Transverse colon (tissue), 3 donors: Measurements from ENCODE around the gene CCDC188.

Source experiments
- CTCF ChIP-seq, 5 experiments: fragments of 200-600 bp in 3 of 5; fragments of 450-650 bp in 2 of 5; sonication (generic) in 3 of 5; IDR thresholded peaks; 1 replicate in 2 of 5; 2 replicates in 3 of 5; pipeline ENCODE4 v1.5.1; 2016 to 2017; ENCODE audit warnings: antibody characterized with exemption in 5 of 5, inconsistent platforms in 3 of 5, mild to moderate bottlenecking in 2 of 5, moderate library complexity in 1 of 5
- EP300 ChIP-seq: sonication (generic); formaldehyde crosslinking; IDR thresholded peaks from one replicate; pipeline ENCODE4 v1.6.1; 2017; ENCODE audit warnings: antibody characterized with exemption, low read depth

- no peak for TF ChIP-seq EP300
- no peak for TF ChIP-seq CTCF (IDR thresholded peaks at IDR 0.05)
These were observed 31.0 kb upstream of the CCDC188 start for GRCh38 chr22:20181884-20182236.
